MM.1S (cell line): ENCODE data around the gene TRIM26.

Source experiments
- CTCF ChIP-seq: fragments of 300-600 bp; sonication (generic); IDR thresholded peaks from 2 replicates; pipeline ENCODE4 v1.5.1; 2016; ENCODE audit warnings: antibody characterized with exemption, low read length, mixed read lengths
- EZH2phosphoT487 ChIP-seq: fragments of 300-600 bp; sonication (generic); IDR thresholded peaks from 2 replicates; pipeline ENCODE4 v1.6.1; 2018; ENCODE audit warnings: antibody characterized with exemption, low read length

GRCh38 chr6:30171677-30172471 lies 41.3 kb downstream of the TRIM26 start:
- TF ChIP-seq CTCF, result no peak
- no peak for TF ChIP-seq EZH2phosphoT487
